ENCODE measurements around the gene ATP9B.

GRCh38 chr18:79380816-79381806, 311.9 kb downstream of the ATP9B start:
- no peak for TF ChIP-seq EZH2phosphoT487 (IDR thresholded peaks at IDR 0.05)
- no peak for TF ChIP-seq EZH2 (IDR thresholded peaks at IDR 0.05)
